Measurements from ENCODE around the gene CCSER2.

DNA sequence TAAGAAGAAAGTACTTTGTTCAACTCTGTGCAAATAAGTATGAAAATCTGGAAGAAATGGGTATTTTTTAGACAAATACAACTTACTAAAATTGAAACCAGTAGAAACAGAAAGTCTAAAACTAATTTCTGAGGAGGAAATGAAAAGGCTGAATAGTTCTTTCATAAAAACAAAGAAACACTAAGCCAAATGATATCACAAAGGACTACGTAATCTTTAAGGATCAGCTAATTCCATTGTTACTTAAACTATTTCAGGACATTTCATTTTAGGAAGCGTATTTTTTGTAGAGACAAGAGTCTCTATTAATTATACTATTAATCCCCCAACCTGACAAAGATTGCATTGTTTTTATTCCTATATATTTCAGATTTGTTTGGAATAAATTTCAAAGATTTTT lies 11.2 kb upstream of the CCSER2 start:
- TF ChIP-seq EZH2phosphoT487 (IDR thresholded peaks at IDR 0.05; ENCODE audit: insufficient read depth, low read depth) (no peak), EZH2 (IDR thresholded peaks at IDR 0.05; ENCODE audit: insufficient read depth, poor library complexity, severe bottlenecking) (no peak)
